Sciatic nerve (tissue), 2 donors: ENCODE results near the gene CROT. TPM values are rescaled to one million over a fixed set of nuclear protein-coding genes. Genes with fewer than 3 reads are reported as not detected.

Source experiments
- ATAC-seq: fragments of 200-7000 bp; cut with Tn5 transposase; one replicate; pipeline ENCODE4 v1.9.1; 2020; ENCODE audit warnings: mild to moderate bottlenecking, moderate library complexity
- DNase-seq: peaks from one replicate; pipeline ENCODE4 v3.0.0-alpha.2; 2020; ENCODE audit warnings: low spot score
- intact Hi-C: fragments of 100-400 bp; cut with DNase I; formaldehyde crosslinking; loops from one replicate; pipeline ENCODE4 v1.14.2; 2022
- total RNA-seq: library from RNA; stranded (reverse); fragmentation: NEBNext Ultra II Directional; extraction: Animal tissue kit (Norgen Biotek cat#: 25700); gene quantifications from one replicate; pipeline ENCODE4 v1.2.1, GENCODE V29; 2021
- donor health status: DM: no; HTN: no; CAD: no.
- donor health status: DM: no; HTN: no; CAD: no.

CROT gene
- total RNA-seq, 1 donor from 2014 or later, result 13.1 TPM

DNA sequence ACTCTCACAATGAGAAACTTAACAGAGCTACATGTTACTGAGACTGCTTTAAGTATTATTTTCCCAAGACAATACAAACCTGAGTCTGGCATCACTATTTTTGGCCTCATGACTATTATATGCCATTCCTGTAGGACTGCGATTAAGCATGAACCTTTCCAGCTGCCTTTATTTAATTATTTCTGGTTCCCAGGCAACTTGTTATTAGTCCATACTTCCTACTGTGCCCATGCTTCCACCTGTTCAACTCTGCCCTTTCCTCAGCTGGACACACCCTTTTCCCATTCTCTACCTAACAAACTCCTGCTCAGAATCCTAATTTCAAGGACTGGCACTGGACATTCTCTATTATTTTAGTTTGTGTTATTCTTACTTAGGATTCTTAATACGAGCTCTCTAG lies 8.1 kb upstream of the CROT start:
- ATAC-seq (no peak), DNase-seq (no peak)
- intact Hi-C loops, result no loop called here

DNA sequence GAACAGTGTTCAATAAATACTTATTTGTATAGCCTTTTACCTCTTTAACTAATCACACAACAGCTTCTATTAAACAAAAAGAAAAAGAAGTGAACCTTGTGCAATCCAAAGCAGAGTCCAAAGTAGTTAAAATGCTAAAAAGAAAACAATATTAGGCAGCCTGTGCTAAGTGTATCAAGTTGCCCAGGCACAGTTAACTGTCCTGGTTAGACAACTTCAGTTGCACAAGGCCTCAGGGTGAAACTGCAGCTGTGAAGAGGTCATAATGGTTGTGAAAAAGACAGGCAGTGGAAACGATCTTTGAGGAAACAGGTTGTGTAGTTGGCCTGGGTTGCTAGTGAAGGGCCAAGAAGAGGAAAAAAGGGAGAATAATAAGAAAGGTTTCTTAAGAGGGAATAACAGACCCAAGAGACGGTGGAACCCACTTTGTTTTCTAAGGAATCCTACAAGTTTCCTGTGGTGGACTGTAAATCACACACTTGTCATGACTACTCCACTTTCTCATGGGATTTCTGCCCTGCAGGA lies 6.0 kb upstream of the CROT start:
- no peak for ATAC-seq

DNA sequence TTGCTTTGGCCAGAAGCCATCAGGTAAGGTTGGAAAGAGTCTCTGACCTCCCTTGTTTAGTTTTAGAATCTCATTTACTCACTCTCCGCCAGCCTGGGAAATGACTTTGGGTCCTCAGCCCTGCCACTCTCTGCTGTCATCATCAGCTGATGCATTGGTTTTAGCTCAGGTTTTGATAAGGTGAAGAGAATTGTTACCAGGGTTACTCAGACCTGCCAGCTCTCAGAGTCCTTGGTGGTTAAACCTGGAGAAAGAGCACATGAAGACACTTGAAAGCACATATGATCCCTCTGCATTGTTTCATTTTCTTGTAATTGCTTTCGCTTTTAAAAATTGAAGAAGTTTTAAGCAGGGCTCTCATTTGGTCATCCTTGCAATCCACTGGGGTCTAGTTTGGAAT lies 4.0 kb upstream of the CROT start:
- no peak for DNase-seq
- no peak for ATAC-seq
- intact Hi-C loops, result no loop called here

More for the DNA sequence above, 6.0 kb upstream of the CROT start:
- intact Hi-C loops, result no loop called here
- no peak for DNase-seq

DNA sequence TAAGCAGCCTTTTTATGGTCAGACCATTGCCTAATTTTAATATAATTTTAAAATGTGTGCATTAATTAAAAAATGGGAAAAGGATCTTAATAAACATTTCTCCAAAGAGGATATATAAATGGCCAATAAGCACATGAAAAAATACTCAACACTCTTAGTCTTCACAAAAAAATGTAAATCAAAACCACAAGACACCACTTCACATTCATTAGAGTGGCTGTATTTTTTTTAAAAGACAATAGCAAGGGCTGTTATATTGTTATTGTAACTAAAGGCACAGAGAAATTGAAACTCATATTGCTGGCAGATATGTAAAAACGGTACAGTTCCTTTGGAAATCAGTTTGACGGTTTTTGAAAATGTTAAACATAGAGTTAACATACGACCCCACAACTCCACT lies 3.2 kb upstream of the CROT start:
- no peak for DNase-seq
- intact Hi-C loops, result no loop called here
- no peak for ATAC-seq

DNA sequence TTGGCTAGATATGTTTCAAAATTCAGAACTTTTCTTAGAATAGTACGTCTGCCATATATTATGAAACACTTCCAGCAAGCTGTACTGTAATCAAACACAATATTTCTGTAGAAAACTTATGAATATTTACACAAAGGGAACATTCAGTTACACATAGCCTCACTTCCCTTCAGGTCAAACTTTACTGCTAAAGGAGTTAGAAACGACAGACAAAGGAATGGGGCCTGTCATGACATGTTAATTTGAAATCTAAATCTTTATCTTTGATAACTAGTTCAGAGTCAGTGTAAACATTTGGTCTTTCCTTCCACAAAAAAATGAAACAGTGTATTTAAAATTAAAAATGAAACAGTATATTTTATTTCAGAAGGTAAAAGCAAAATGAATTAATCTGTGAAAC lies 1.0 kb upstream of the CROT start:
- intact Hi-C loops, result no loop called here
- DNase-seq, result no peak
- ATAC-seq, result no peak

DNA sequence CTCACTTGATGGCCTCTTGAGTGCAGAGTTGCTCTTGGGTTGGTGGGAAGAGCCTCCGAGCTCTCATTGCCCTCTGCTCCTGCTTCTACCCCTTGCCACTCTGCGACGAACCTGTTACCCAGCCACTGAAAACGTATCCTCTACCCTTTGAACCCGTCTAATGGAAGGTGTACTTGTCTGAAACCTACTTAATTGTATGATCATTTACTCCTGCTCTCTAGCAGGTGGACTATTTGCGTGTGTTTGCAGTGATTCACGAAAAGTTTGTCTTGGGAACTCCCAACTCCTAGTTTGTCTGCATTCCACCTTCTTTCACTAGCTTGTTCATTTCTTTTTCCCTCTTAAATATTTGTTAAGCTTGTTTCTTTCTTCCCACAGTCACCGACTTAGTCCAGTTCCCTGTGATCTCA lies 503 bp downstream of the CROT start:
- intact Hi-C loops, result no loop called here
- peak; percentile 28 for ATAC-seq
- DNase-seq, result no peak

DNA sequence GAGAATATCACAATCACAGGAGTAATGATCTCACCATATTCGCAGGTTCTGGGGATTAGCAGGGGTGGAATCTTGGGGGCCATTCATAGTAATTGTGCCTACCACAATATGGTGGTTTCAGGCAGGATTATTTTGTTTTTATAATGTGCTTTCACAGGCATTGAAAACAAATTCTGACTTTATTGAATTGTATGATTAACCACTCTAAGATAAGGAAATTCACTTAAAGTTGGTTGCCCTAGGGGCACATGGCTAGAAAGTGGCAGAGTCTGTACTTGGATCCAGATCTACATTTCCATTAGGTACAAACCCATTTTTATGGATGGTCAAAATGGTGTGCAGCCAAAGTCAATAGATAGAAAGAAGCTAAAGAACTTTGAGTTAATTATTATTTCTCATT lies 1.7 kb downstream of the CROT start:
- no peak for ATAC-seq
- intact Hi-C loops, result no loop called here
- DNase-seq, result no peak

DNA sequence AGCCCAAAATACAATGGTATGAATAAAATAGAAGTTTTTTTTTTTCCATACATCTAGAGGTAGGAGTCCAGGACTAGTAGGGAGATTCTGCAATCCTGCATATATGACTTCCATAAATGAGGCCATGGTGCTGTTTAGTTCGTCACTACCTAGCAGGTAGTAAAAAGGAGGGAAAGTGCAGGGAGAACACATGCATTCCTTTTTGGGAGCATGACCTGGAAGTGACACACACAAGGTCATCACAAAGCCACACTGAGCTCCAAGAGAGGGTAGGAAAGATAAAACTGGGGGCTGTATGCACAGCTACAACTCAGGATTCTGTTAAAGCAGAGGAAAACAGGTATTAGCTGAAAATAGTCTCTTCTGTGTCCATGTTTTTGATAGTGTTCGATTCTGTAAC lies 2.2 kb downstream of the CROT start:
- ATAC-seq, result no peak
- no peak for DNase-seq
- intact Hi-C loops, result no loop called here

DNA sequence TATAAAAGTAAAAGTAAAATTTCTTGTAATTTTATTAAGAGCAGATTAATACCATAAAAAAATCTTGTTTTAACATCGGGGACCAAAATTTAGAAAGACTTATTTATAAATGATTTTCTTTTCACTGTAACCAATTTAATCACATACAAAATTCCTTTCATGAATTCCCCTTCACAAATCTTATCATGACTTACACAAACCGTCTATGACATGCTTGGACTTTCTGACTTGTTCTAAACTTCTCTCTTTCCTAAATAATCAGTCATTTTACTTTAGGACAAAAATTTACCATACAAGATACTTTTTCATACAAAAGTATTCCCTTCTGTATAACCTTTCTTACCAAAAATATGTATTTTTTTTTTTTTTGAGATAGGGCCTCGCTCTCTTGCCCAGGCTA lies 9.3 kb downstream of the CROT start:
- intact Hi-C loops, result no loop called here
- ATAC-seq (no peak), DNase-seq (no peak)

DNA sequence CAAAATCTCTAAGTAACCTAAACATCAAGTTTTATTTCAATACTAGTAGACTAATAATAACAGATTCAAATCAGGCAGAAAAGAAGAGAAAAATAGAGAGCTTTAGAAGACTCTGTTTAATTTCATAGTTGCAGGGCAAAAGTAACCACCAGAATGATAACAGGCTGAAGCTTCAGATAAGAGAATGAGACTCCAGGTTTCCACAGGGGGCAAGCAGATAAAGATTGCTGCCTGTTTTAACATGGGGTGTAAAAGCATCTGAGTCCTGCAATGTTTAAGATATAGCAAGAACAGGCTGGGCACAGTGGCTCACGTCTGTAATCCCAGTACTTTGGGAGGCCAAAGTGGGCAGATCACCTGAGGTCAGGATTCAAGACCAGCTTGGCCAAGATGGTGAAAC lies 11.0 kb downstream of the CROT start:
- ATAC-seq (no peak), DNase-seq (no peak)
- intact Hi-C loops, result no loop called here

DNA sequence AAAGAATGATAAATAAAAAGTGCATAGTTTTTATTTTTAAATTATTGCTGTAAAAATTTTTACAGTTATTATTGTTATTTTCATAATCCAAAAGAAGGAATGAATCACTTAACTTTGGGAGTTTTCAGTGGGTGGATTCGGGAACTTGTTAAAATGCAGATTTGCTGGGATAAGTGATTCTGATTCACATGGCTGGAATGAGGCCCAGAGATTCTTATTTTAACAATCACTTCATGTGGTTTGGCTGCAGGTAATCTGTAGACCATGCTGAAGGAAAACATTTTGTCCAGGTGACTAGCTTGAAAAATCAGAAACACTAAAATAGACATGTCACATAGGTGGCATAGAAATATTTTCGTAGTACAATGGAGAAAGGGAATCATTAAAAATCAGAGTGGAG lies 13.9 kb downstream of the CROT start:
- intact Hi-C loops, result no loop called here
- no peak for DNase-seq
- ATAC-seq, result no peak

DNA sequence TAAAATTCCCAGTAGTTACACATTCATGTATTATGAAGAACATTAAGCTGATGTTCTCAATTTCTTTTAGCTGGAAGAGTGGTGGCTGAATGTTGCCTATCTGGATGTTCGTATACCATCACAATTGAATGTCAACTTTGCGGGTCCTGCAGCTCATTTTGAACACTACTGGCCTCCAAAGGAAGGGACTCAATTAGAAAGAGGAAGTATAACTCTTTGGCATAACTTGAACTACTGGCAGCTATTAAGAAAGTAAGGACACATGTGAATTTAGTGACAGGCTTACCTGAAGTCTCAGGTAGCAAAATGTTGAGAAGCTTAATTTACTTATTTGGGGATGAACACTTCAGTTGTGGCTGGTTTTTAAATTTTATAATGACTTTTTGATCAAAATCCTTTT lies 15.9 kb downstream of the CROT start:
- ATAC-seq (no peak), DNase-seq (no peak)
- intact Hi-C loops, result no loop called here

DNA sequence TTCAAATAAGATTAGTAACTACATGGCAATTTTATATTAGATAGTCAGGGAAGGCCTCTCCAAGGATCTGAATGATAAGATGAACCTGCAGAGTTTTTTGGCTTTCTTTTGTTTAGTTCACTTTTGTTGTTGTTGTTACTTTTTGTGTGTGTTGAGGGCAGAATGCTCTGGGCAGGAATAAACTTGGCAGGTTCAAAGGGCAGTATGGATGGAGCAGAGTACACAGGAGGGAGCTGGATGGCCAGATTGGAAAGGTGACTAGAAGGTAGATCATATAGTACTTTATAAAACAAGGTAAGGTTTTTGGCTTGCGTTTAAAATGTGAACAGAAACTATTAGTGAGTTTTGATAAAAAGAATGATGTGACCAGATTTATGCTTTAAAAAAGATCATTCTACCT lies 17.9 kb downstream of the CROT start:
- DNase-seq, result no peak
- no peak for ATAC-seq
- intact Hi-C loops, result no loop called here

DNA sequence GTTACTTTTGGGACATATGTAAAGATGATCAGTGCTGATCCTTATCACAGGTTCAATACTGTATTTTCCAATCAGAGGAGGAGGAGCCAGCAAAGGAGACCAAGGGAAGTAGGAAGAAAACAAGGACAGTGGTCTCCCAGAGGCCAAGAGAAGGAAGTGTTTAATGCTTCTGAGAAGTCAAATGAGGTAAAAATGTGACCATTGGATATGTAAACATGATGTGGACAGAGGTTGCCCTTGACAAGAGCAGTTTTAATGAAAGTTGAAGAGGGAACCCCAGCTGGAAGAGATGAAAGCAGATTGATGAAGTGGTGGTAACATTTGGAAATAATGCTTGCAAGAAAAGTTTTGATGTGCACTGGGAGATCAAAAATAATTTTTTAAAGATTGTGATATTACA lies 18.8 kb downstream of the CROT start:
- DNase-seq, result no peak
- no peak for ATAC-seq
- intact Hi-C loops, result no loop called here

DNA sequence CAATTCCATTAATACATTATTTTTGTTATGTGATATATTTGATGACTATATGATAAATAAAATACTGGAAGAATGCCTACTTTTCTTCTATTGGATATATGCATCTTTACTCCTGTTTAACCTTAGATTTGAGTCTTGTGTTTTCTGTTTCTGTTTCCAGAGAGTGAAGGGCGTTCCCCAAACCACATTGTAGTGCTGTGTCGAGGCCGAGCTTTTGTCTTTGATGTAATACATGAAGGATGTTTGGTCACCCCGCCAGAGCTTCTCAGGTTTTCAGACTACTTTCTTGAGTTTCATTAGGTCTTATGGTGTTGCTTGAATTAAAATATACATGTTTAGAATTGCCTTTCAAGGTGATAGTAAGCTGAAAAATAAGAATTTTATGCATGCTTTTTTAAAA lies 23.8 kb downstream of the CROT start:
- intact Hi-C loops, result no loop called here
- DNase-seq, result no peak
- no peak for ATAC-seq

DNA sequence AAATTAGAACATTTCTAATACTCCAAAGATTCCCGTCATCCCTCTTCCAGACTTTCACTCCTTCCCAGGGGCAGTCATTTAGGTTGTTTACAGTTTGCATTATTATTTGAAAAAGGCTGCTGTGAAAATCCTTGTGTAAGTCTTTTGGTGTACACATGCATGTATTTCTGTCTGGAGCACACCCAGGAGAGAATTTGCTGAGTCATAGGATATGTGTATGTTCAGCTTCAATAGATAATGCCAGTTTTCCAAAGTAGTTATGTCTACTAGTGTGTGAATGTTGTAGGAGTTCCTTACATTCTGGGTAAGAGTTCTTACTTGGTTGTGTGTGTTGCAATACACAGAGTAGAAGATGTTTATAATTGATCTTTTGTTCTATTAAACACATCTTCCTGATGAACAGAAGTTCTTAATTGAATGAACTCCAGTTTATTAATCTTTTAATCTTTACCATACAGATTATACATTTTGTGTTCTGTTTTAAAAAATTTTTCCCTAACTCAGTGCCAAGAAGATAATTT lies 25.3 kb downstream of the CROT start:
- intact Hi-C loops, result no loop called here
- DNase-seq (no peak), ATAC-seq (no peak)

DNA sequence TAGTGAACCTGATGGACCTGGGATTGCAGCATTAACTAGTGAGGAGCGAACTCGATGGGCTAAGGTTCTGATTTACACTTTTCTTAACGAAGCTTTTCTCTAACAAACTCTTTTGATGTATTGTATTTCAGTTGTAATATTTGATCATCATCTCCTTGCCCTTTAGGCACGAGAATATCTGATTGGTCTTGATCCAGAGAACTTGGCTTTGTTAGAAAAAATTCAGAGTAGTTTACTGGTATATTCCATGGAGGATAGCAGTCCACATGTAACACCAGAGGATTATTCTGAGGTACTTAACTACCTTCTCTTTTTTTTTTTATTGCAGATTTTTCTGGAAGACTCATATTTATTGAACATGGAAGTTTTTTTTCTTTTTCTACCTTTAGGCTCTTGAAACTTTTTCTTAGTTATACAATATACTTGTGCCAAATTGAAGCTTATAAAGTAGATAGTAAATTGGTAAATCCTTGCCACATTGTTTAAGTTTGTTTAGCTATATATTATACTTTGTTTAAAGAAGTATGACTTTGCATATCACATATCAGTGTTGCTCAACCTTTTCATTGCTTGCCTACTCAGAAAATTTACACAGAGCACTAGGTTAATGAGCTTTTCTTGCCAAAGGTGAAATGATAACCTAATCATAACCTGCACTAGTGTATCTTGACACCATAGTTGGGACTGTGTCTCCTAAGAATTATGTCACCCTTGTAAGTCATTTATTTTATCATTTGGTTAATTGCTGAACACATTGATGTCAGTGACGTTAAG lies 30.4 kb downstream of the CROT start:
- no peak for ATAC-seq
- no peak for DNase-seq
- intact Hi-C loops, result no loop called here

DNA sequence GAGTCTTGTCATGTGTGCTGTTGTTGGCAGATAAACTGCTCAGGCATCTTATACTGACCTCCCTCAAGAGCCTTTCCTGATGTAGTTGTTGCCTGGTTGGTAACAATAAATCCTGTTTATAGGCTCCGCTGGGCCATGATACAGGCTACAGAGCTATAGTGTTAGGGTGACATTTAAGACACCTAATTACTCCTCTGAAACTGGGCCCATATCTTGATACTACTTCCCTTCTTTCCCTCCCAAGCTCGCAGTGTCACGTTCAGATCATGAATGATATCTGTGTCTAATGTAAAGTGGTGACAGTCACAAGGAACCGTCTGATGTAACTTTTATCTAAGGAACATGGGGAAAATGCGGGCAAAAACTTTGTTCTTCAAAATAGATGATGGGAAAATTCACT lies 35.4 kb downstream of the CROT start:
- intact Hi-C loops, result no loop called here
- DNase-seq (no peak), ATAC-seq (no peak)

DNA sequence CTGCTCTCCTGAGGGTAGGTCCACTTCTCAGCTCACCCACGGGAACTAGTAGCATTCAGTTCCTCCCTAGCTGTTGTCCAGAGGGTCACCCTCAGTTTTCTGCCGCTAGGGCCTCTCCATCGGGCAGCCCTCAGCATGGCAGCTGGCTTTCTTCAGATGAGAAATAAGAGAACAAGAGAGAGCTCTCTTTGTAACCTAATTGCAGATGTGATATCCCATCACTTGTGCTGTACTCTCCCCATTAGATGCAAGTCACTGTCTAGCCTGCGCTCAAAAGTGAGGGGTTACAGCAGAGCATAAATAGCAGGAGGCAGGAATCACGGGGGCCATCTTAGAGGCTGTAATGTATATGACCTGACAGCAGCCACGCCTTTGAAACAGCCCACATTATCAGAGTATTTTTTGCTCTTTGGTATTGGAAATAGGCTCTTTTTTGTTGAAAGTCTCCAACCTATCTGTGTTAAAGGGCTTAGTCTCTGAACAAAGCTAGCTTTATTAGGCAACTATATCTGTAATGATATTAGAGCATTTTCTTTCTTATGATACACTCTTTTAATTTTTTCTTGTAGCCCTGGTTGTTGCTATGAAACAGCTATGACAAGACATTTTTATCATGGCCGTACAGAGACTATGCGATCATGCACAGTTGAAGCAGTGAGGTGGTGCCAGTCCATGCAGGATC lies 45.7 kb downstream of the CROT start:
- intact Hi-C loops, result no loop called here
- DNase-seq, result no peak
- ATAC-seq, result no peak

DNA sequence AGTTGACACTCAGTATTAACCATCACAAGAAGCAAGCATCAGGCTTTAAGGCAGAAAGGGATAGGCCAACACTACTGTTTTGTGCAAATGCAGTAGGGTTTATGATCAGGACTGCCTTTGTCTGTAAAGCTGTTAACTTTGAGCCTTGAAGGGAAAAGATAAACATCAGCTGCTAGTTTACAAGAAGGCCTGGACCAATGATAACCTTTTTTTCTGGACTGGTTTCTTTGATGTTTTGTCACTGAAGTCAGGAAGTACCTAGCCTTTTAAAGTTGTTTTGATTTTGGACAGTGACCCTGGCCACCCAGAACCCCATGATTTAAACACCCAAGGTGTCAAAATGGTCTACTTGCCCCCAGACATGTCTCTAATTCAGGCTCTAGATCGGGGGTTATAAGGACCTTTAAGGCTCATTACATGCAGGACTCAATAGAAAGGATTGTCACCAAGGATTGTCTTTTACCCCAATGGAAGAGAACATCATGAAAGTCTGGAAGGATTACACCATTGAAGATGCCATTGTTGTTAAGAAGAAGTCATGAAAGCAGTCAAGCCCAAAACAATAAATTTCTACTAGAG lies 50.1 kb downstream of the CROT start:
- intact Hi-C loops, result no loop called here
- DNase-seq (no peak), ATAC-seq (no peak)
